Hematopoietic multipotent progenitor cell (in vitro differentiated cells): ENCODE data around the gene EEIG2. TPM values are rescaled to one million over a fixed set of nuclear protein-coding genes. Genes with fewer than 3 reads are reported as not detected.
"Not testable (repeated sequence)": the region's sequence is repeated elsewhere in the genome, so short reads cannot be mapped to it uniquely, and the experiment has no call there.

ENCODE experiments used
- DNase-seq, 3 donors: peaks; one replicate each; pipeline ENCODE4 v3.0.0-alpha.2; 2011 to 2015; ENCODE audit warnings: low read depth in 2 of 3, low spot score in 2 of 3
- total RNA-seq: library from RNA; depleted of rRNA; stranded (reverse); fragments of >200 nt; gene quantifications from one replicate; pipeline ENCODE4 v1.2.3, GENCODE V29; 2012

The EEIG2 gene
- total RNA-seq, result 15.3 TPM

GRCh38 chr1:108559215-108560186 lies at the start of gene EEIG2:
Gene EEIG2 (plus strand): TSS chr1:108560100. CDS start chr1:108560429, 329 bp downstream.
- peak; percentile 88 to 92 (median 90) for DNase-seq

GRCh38 chr1:108511764-108512163 lies 48.1 kb upstream of the EEIG2 start:
- no peak for DNase-seq

- DNase-seq, result peak in 2 of 3 donors; percentile 30 to 77
Measured at GRCh38 chr1:108512239-108513043, 47.5 kb upstream of the EEIG2 start.

GRCh38 chr1:108513044-108513415 lies 46.9 kb upstream of the EEIG2 start:
- no peak for DNase-seq

GRCh38 chr1:108513914-108514313 lies 46.0 kb upstream of the EEIG2 start:
- DNase-seq, result not testable (repeated sequence)

GRCh38 chr1:108517301-108517897 lies 42.5 kb upstream of the EEIG2 start:
- DNase-seq, result not testable (repeated sequence)

GRCh38 chr1:108521990-108522393 lies 37.9 kb upstream of the EEIG2 start:
- no peak for DNase-seq

GRCh38 chr1:108523829-108524228 lies 36.1 kb upstream of the EEIG2 start:
- DNase-seq, result no peak

GRCh38 chr1:108524676-108525075 lies 35.2 kb upstream of the EEIG2 start:
- DNase-seq, result no peak

GRCh38 chr1:108527135-108527534 lies 32.8 kb upstream of the EEIG2 start:
- DNase-seq, result no peak

GRCh38 chr1:108527837-108528236 lies 32.1 kb upstream of the EEIG2 start:
- no peak for DNase-seq

- no peak for DNase-seq
Measured at GRCh38 chr1:108531444-108531843, 28.5 kb upstream of the EEIG2 start.

GRCh38 chr1:108532730-108533129 lies 27.2 kb upstream of the EEIG2 start:
- DNase-seq, result no peak

- DNase-seq, result peak in 2 of 3 donors; percentile 72 to 86
Measured at GRCh38 chr1:108533351-108534083, 26.4 kb upstream of the EEIG2 start.

GRCh38 chr1:108534759-108535158 lies 25.1 kb upstream of the EEIG2 start:
- DNase-seq, result no peak

GRCh38 chr1:108535315-108535897 lies 24.5 kb upstream of the EEIG2 start:
- not testable (repeated sequence) for DNase-seq

GRCh38 chr1:108536021-108536420 lies 23.9 kb upstream of the EEIG2 start:
- DNase-seq, result not testable (repeated sequence)

- not testable (repeated sequence) for DNase-seq
Measured at GRCh38 chr1:108536791-108537190, 23.1 kb upstream of the EEIG2 start.

- DNase-seq, result peak in 1 of 3 donors; percentile 51
Measured at GRCh38 chr1:108537976-108538375, 21.9 kb upstream of the EEIG2 start.

GRCh38 chr1:108540977-108541376 lies 18.9 kb upstream of the EEIG2 start:
- DNase-seq, result no peak
